Stimulated activated CD8-positive, alpha-beta memory T cell treated with anti-CD3 and anti-CD28 coated beads, Interleukin-15, amount 100 ng/mL, for 48 hours (primary cell): Measurements from ENCODE around the gene SACS.
"Not testable (repeated sequence)": the region's sequence is repeated elsewhere in the genome, so short reads cannot be mapped to it uniquely, and the experiment has no call there.

Source experiments
- DNase-seq, 2 donors: peaks; one replicate each; pipeline ENCODE4 v3.0.0-alpha.2; 2020; ENCODE audit warnings: low read depth in 2 of 2

Gene SACS

DNA sequence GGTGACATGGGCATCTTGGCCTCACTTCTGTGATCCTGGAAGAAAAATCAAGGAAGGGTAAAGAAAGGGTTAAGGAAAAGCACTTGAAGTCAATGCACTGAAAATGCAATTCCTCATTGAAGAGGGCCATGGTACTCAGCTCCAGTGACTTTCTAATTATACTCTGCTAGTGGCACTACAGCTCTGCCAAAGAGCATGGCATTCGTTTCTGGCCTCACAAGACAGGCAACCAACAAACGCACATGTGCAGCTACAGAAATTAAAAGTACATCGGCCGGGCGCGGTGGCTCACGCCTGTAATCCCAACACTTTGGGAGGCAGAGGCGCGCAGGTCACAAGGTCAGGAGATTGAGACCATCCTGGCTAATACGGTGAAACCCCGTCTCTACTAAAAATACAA, 21.8 kb downstream of the SACS start:
- DNase-seq: no peak

DNA sequence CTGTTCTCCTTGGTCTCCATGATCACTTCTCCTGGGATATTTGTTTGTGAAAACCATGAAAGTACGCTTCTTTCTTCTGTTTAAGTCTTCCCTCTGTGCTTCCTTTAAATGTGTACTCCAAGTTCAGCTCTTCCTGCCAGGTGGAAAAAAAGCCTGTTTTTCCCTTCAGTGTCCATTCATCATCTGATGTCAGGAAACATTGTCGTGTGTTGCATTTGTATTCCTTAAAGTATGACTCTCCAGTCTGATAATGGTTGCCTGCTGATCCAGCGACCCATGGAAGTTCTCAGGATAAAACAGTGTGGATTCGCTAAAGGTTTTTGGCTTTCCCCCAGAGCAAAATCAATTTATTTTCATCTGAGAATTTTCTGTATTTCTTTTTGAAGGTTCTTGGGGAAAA, 22.3 kb downstream of the SACS start:
- no peak for DNase-seq

DNA sequence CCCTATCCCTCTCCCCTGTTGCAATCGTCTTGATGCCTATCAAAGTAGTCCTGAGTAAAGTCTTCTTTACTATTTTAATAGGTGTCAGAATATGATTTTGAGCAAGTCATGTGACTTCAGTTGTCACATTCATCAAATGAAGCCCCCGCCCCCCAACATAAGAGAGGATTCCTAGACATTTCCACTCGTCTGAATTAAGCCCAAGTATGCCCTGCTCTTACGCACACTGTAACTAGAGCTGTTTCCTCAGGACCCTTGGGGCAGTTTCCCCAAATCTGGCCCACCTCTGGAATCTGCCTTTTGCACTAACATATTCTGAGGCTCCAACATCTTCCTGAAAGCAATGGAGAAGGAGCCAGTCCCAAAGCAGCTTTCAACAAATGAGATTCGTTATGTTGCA, 25.5 kb downstream of the SACS start:
- DNase-seq: no peak

DNA sequence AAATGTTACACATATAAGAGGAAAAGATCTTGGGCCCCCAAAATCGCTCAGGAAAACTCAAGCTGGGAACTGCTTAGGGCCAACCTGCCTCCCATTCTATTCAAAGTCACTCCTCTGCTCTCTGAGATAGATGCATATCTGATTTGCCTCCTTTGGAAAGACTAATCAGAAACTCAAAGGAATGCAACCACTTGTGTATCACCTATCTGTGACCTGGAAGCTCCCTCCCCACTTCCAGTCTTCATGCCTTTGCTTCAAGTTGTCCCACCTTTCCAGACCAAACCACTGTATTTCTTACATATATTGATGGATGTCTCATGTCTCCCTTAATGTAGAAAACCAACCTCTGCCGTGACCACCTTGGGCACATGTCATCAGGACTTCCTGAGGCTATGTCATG, 32.3 kb downstream of the SACS start:
- not testable (repeated sequence) for DNase-seq

DNA sequence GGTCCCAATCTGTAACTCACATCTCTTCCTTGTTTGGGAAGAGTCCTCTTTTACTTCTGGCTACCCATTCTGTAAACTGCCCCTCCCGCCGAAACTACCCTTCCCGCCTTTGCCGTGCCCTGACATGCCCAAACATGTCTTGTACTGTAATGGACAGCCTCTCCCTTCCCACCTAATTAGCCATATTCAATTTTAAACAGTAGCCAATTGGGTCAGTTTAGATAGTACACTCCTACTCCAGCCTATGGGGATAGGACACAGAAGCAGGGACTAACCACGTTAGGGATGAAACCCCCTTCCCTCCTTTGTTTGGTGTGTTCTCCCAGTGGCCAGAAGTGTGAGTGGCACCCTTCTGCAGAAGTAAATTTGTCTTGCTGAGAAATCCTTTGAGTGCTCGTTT, 34.2 kb downstream of the SACS start:
- DNase-seq: no peak

DNA sequence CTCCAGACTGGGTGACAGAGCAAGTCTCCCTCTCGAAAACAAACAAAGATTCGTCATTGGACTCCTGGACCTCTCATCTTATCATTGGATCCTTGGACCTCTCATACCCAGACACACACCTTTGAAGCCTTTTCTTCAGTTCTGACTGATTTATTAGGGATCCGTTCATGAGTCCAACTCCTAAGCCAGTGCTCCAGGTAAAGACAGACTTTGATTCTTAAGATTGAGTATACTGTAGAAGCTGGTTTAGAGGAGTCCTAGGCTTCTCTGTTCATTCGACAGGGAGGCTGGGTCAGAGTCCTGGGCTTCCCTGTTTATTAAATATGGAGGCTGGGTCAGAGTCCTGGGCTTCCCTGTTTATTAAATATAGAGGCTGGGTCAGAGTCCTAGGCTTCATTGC, 38.7 kb downstream of the SACS start:
- DNase-seq: no peak

DNA sequence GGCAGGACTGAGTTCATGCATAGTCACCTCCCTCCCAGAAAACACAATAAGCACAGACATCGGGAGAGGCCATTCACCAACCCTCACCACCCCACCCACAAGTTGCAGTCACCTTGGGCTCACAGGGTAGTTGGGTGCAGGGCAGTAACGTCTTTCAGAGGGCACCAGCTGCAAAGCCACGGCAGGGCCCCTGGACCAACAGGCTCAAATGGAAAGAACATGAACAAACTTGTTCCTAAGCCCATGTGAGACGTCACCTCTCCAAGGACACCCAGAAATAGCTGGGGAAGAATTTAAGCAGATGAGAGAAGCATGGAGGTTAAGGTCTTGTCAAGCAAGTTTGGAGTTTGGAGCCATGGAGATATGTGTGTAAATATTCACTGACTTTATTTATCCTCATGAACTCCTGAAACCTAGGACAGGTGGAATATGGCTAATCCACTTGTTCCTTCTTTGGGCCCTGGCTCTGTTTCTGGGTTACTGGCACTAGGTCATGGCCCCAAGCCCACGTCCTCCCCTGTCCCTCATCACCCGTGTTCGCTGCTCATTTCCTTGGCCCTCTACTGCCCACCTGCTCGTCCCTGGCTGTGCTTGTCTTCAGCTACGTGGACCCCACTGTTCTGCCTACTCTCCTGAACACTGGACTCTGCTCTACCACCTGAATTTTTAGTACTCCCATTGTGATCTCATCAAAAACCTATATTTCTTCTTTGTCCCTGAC, 40.4 kb downstream of the SACS start:
- no peak for DNase-seq

DNA sequence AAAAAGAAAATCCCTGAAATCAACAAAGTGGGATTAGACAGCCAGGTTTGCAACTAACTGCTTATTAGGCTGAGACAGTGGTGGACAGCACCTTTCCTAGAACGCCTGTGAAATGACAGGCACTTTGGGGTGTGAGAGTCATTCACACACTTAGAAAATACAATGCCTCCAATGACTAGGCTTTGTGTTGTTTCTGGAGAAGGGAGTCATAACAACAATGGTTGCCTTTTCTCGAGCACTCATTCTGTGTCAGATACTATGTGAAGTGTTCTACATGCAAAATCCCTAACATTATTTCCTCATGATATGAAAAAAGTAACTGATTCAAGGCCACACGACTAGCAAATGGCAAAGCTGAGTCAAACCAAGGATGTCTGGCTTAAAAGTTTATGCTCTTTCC, 41.2 kb downstream of the SACS start:
- no peak for DNase-seq

DNA sequence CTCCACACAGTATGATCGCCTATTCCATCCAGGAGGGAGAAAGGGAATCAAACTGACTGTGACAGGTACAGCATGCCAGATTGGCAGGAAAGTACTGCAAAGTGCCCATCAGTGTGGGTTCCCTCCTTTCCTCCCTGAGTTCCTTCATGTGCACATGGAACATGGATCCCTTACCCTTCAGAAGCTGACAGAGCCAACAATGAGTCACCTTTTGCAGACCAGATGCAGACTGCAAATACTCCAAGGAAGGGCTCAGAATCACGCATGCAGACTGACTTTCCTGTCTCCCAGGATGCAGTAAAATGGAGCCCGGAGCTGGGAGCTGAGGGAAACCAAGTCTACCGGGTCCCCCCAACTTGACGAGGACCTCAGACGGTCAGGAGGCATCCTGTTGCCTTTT, 41.8 kb downstream of the SACS start:
- DNase-seq: no peak

DNA sequence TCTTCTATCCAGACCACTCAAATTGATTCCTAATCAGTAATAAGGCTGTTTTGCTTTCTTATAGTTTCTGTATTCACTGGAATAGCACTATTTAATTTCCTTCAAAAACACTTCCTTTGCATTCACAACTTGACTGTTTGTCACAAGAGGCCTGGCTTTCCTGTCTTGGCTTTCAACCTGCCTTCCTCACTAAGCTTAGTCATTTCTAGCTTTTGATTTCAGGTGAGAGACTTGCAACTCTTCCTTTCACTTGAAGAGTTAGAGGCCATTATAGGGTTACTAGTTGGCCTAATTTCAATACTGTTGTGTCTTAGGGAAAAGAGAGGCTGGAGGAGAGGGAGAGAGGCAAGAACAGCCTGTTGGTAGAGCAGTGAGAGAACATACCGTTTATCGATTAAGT, 47.0 kb downstream of the SACS start:
- no peak for DNase-seq

DNA sequence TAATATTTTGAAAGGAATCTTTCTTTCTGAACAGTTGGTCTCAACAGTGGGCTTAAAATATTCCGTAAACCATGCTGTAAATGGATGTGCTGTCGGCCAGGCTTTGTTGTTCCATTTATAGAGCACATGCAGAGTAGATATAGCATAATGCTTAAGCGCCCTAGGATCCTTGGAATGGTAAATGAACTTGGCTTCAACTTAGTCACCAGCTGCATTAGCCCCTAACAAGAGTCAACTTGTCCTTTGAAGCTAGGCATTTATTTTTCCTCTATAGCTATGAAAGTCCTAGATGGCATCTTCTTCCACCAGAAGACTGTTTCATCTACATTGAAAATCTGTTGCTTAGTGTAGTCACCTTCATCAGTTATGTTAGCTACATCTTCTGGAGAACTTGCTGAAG, 47.6 kb downstream of the SACS start:
- no peak for DNase-seq

DNA sequence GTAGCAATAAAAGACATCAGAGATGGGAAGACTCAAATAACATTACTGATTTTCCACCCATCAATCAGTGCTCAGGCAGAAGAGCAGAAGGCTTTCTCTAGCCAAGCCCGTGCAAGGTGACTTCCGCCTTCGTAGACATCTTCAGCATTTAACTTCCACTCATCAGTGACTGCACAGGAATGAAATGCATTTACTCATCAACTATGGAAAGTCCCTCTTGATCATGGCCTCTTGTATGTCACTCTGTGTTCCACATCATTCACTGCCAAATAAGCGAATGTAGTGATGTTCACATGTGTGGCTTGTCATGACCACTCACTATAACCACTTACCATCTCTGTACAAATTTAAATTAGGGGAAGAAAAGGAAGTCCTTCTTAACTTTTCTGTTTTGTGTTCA, 49.4 kb downstream of the SACS start:
- no peak for DNase-seq

DNA sequence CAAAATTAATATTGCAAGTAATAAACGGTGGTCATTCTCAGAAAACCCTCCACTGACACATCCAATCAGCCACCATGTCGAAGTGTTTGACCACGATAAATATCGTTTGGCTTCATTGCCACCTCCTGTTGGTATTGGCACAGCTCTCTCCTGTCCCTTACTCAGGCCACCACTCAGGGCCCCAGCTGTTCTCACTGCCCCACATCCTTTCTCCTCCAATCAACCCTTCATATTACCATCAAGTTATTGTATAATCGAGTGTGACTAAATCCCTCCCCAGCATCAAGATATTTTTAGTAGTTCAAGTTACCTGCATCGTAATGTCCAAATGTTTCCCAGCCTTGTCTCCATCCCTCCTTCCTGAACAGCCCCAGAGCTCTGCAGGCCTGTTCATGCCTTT, 50.4 kb downstream of the SACS start:
- DNase-seq: no peak

DNA sequence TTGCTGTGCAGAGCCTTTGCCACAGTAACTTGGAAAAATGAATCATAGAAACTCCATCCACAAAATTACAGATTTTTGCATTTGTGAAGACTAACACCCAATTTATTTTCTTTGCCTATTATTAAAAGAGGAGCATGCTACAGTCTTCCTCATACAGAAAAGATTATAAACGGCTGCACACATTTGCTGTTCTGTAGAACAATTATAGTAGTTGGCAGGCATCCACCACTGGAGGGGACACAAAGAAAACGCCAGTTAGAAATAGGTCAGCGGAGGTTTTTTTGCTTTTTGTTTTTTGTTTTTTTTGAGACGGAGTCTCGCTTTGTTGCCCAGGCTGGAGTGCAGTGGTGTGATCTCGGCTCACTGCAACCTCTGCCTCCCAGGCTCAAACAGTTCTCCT, 51.6 kb downstream of the SACS start:
- no peak for DNase-seq

DNA sequence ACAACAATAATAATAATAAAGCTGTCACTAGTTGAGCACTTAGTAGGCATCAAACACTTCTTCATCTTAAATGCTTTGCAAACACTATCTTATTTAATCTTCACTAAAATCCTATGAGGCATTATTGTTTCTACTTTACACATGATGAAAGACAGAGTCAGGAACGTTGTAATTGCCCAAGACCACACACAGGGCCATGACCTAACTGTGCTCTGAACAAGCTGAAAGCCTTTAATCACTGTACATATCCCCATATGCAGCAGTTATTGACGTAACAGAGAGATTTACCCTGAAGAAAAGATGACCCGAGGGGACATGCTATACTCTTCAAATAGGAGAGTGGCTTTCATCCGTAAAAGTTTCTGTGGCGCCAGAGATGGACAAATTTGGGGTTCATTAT, 53.0 kb downstream of the SACS start:
- no peak for DNase-seq

DNA sequence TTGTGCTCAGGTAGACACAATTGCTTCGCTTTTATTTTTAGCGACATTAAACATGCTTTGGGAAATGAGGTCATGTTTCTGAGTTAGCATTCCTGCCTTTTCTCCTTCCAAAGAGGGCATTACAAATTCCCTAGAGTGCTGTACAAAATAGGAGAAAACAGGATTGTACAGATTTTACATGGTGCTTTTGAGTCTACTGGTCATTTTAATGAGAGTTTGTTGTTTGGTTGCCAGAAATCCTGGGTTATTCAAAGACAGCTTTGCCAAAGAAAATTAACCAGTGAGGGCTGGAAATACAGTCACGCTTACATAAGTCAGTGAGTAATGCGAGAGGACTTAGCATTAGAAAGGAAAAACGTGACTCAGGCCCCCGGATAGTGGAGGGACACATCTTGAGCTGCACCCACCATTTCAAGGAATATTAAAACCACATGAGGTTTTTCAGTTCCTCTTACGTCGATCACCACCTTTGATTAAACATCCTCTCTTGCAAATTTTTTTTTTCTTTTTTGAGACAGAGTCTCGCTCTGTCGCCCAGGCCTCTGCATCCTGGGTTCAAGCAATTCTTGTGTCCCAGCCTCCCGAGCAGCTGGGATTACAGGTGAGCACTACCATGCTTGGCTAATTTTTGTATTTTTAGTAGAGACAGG, 55.4 kb downstream of the SACS start:
- peak; percentile 41 to 47 for DNase-seq

DNA sequence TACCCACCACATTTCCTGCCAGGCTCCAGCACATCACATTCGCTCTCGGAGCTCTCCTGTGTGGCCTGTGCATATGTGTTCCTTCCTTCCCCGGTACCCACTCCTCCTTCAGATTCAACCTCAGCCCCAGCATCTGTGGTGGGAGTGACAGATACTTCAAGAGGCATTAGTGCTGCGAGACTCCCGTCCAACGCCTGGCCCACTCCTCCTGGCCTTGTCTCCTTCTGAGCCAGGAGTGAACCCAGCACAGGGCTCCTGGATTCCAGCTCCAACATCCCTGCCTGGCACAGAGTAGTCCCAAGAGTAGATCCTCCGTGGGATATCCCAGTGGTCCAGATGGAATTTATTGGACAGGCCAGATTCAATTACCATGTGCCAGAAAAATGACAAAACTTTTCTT, 55.9 kb downstream of the SACS start:
- no peak for DNase-seq

DNA sequence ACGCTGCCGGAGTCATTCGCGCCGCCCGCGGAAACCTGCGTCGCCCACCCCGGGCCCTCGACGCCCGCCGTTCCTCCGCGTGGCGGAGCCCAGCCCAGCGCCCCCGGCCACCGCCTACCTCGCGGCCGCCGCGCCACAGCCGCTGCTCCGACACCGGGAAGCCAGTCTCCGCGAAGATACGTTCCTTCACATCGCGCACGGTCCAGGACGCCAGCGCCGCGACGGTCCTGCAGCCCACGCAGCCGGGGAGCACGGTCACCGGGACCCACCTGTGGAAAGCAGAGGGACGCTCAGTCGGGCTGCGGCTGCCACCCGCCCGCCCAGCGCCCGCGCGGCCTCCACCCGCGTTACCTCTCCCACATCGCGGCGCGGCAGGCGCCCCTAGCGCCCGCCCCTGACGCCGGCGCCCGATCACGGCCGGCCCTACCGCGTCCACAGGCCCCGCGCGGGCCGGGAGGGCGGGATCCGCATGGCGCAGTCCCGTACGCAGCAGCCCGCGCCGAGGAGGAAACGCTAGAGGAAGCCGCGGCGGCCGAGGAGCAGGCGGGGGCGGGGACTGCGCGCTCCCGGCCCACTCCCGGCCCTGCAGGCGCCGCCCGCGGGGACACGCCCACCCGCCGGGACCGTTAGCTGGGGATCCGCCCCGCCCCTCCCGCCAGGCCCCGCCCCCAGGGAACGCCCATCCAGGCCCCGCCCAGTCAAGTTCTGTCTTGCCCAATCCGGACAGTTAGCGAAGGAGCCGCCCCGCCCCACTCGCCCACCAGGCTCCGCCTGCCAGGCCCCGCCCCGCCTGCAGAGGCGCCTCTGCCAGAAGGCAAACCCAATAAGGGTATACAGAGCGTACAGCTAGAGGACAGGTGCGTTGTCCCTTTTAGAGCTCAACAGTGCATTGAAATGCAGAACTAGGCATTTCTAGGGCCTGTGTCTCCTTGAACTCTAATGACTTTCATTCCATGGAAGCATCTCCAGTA, 58.2 kb downstream of the SACS start:
- DNase-seq: peak; percentile 94 to 95

DNA sequence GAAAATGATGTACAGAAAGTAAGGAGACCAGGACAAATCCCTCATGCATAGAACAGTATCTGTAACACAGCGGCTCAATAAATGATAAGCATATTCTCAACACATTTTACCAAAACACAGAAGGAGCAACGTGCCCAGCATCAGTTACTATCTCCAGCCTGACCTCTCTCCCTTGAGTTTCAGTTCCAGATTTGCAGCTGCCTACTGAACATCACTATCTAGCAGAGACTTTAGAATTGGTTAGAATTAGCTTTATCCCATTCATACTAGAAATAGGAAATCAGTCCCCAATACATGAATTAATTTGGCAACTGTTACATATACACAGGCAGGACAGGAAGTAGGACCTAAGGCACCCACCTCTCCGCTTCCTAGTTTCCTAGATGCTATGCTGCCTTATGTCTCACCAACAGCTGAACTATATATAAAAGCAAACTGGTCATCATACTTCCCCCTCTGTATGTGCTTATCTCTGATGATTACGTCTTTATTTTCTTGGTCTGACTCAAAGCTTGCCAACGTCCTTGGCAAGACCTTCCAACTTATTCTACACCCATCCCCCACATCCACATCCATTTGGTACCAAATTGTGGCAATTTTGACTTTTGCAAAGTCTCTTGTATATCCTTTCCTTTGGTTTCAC, 61.1 kb downstream of the SACS start:
- DNase-seq: no peak

DNA sequence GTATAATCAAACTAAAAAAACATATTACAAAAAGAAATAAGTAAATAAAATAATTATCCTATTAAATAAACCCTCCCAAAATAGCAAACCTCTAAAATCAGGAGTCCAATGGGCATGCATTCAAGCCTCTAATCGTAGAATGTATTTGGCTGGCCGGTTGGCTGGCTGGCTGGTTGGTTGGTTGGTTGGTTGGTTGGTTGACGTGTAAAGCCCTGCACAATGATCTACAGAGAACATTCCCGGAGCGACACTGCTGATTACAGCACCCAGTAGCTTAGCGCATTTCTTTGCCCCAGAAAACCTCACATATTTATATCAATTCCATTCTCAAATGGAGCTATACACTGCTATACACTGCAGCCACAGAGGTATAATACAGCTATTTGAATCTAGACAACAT, 65.6 kb downstream of the SACS start:
- no peak for DNase-seq

DNA sequence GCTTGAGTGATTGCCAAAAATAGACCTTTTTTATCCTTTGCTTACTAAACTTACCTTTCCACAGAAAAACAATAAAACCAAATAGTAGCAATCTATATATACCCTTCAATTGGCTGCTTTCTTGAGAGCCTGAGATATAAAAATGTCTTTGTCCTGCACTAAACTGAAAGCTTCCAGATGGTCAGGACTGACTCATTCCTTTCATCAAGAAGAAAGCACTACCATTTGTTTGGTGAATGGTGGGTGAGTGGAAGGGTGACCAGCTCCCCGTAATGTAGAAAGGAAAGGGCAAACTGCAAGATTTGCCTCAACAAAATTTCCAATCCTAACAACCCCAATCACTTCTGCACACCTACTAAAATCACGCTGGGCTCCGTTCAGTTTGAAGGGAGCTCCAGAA, 67.8 kb downstream of the SACS start:
- no peak for DNase-seq

DNA sequence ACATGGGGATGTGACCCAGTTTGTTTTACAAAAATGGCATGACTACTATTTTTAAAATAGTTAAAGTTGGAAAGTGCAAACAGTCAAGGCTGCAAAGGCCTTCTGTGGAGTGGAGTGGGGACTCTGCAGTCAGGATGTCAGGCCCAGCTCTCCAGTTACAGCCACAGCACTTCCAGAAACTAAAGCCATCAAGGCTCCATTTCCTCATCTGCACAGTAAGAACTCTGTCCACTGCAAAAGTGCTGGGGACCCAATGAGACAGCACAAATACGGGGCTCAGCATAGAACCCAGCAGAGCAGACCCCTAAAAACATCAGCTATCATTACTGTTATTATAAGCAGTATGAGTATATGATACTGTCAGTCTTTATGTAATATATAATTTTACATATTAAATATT, 73.6 kb downstream of the SACS start:
- DNase-seq: no peak
